Neuron (in vitro differentiated cells): ENCODE measurements around the gene MED13L.

Experiments used
- H2AFZ ChIP-seq: one replicate; pipeline ENCODE4 v1.6.1; 2013; ENCODE audit warnings: low read depth, mild to moderate bottlenecking, inconsistent platforms, low read length, moderate library complexity
- H3K27me3 ChIP-seq: one replicate; pipeline ENCODE4 v1.6.1; 2013; ENCODE audit warnings: low read length; ENCODE audit not compliant: insufficient read depth
- H3K36me3 ChIP-seq: one replicate; pipeline ENCODE4 v1.6.1; 2013; ENCODE audit warnings: low read length; ENCODE audit not compliant: insufficient read depth
- H3K4me1 ChIP-seq: one replicate; pipeline ENCODE4 v1.6.1; 2013; ENCODE audit warnings: low read length; ENCODE audit not compliant: insufficient read depth
- H3K4me3 ChIP-seq: 2 replicates; pipeline ENCODE4 v1.5.1; 2013; ENCODE audit warnings: mild to moderate bottlenecking, low read length, moderate library complexity
- H3K9me3 ChIP-seq: one replicate; pipeline ENCODE4 v1.6.1; 2013; ENCODE audit warnings: low read length

MED13L gene

GRCh38 chr12:115941362-115941761 is 336.1 kb downstream of the MED13L start:
- no peaks in the 10 kb centered on the region for H3K36me3 ChIP-seq
- no peaks in the 10 kb centered on the region for H3K9me3 ChIP-seq
- H2AFZ ChIP-seq, result no peak overlapping the region
- no peaks in the 10 kb centered on the region for H3K27me3 ChIP-seq
- no peak overlapping the region for H3K4me3 ChIP-seq
- H3K4me1 ChIP-seq, result no peaks in the 10 kb centered on the region

GRCh38 chr12:115938794-115939377 is 338.6 kb downstream of the MED13L start:
- no peak overlapping the region for H2AFZ ChIP-seq
- no peak overlapping the region for H3K4me3 ChIP-seq
- H3K36me3 ChIP-seq, result no peaks in the 10 kb centered on the region
- H3K4me1 ChIP-seq, result no peaks in the 10 kb centered on the region
- no peaks in the 10 kb centered on the region for H3K27me3 ChIP-seq
- H3K9me3 ChIP-seq, result no peaks in the 10 kb centered on the region

GRCh38 chr12:115936997-115937916 is 340.2 kb downstream of the MED13L start:
- H3K27me3 ChIP-seq, result no peaks in the 10 kb centered on the region
- H3K9me3 ChIP-seq, result no peaks in the 10 kb centered on the region
- no peak overlapping the region for H2AFZ ChIP-seq
- H3K4me1 ChIP-seq, result no peaks in the 10 kb centered on the region
- no peaks in the 10 kb centered on the region for H3K36me3 ChIP-seq
- no peak overlapping the region for H3K4me3 ChIP-seq

GRCh38 chr12:115934877-115935276 is 342.6 kb downstream of the MED13L start:
- no peaks in the 10 kb centered on the region for H3K9me3 ChIP-seq
- H3K27me3 ChIP-seq, result no peaks in the 10 kb centered on the region
- no peak overlapping the region for H2AFZ ChIP-seq
- no peaks in the 10 kb centered on the region for H3K36me3 ChIP-seq
- H3K4me3 ChIP-seq, result no peak overlapping the region
- H3K4me1 ChIP-seq, result no peaks in the 10 kb centered on the region

GRCh38 chr12:115934046-115934445 is 343.4 kb downstream of the MED13L start:
- H3K4me1 ChIP-seq, result no peaks in the 10 kb centered on the region
- no peaks in the 10 kb centered on the region for H3K27me3 ChIP-seq
- no peak overlapping the region for H2AFZ ChIP-seq
- no peaks in the 10 kb centered on the region for H3K9me3 ChIP-seq
- no peaks in the 10 kb centered on the region for H3K36me3 ChIP-seq
- no peak overlapping the region for H3K4me3 ChIP-seq

GRCh38 chr12:115932066-115932465 is 345.4 kb downstream of the MED13L start:
- H3K4me3 ChIP-seq, result no peak overlapping the region
- H3K27me3 ChIP-seq, result no peaks in the 10 kb centered on the region
- no peaks in the 10 kb centered on the region for H3K4me1 ChIP-seq
- no peak overlapping the region for H2AFZ ChIP-seq
- no peaks in the 10 kb centered on the region for H3K36me3 ChIP-seq
- H3K9me3 ChIP-seq, result no peaks in the 10 kb centered on the region

GRCh38 chr12:115930336-115930735 is 347.2 kb downstream of the MED13L start:
- H3K4me3 ChIP-seq, result no peak overlapping the region
- no peaks in the 10 kb centered on the region for H3K36me3 ChIP-seq
- no peaks in the 10 kb centered on the region for H3K27me3 ChIP-seq
- no peaks in the 10 kb centered on the region for H3K4me1 ChIP-seq
- H3K9me3 ChIP-seq, result no peaks in the 10 kb centered on the region
- no peak overlapping the region for H2AFZ ChIP-seq

- no peak overlapping the region for H3K4me3 ChIP-seq
- H3K27me3 ChIP-seq, result no peaks in the 10 kb centered on the region
- H3K9me3 ChIP-seq, result peaks cover 8% of the 10 kb centered on the region
- no peaks in the 10 kb centered on the region for H3K4me1 ChIP-seq
- no peak overlapping the region for H2AFZ ChIP-seq
- no peaks in the 10 kb centered on the region for H3K36me3 ChIP-seq
These were observed 351.3 kb downstream of the MED13L start for GRCh38 chr12:115926037-115926670.

GRCh38 chr12:115923851-115924250 is 353.6 kb downstream of the MED13L start:
- no peak overlapping the region for H2AFZ ChIP-seq
- H3K27me3 ChIP-seq, result no peaks in the 10 kb centered on the region
- H3K36me3 ChIP-seq, result no peaks in the 10 kb centered on the region
- no peak overlapping the region for H3K4me3 ChIP-seq
- no peaks in the 10 kb centered on the region for H3K4me1 ChIP-seq
- peaks cover 8% of the 10 kb centered on the region for H3K9me3 ChIP-seq

- Histone ChIP-seq H2AFZ (no peak overlapping the region), H3K27me3 (no peaks in the 10 kb centered on the region), H3K36me3 (no peaks in the 10 kb centered on the region), H3K4me1 (no peaks in the 10 kb centered on the region), H3K9me3 (peaks cover 8% of the 10 kb centered on the region), H3K4me3 (no peak overlapping the region)
These were observed 354.4 kb downstream of the MED13L start for GRCh38 chr12:115922952-115923564.

GRCh38 chr12:115920395-115921183 is 356.9 kb downstream of the MED13L start:
- Histone ChIP-seq H3K27me3 (peaks cover 9% of the 10 kb centered on the region), H3K36me3 (no peaks in the 10 kb centered on the region), H3K9me3 (peaks cover 8% of the 10 kb centered on the region), H3K4me3 (no peak overlapping the region), H2AFZ (no peak overlapping the region), H3K4me1 (no peaks in the 10 kb centered on the region)

GRCh38 chr12:115918763-115919162 is 358.7 kb downstream of the MED13L start:
- no peak overlapping the region for H2AFZ ChIP-seq
- H3K27me3 ChIP-seq, result peaks cover 17% of the 10 kb centered on the region
- H3K9me3 ChIP-seq, result peaks cover 8% of the 10 kb centered on the region
- H3K4me1 ChIP-seq, result no peaks in the 10 kb centered on the region
- H3K36me3 ChIP-seq, result no peaks in the 10 kb centered on the region
- no peak overlapping the region for H3K4me3 ChIP-seq
